Mesenchymal stem cell (in vitro differentiated cells and primary cell): ENCODE measurements around the gene SRPK3.
A peak's percentile ranks its signal among the peaks of the same experiment; 100 is the strongest.

Experiments used
- DNase-seq: peaks from one replicate; pipeline ENCODE4 v3.0.0-alpha.2; 2013
- H2AFZ ChIP-seq: one replicate; pipeline ENCODE4 v1.6.1; 2013; ENCODE audit warnings: low read depth, mild to moderate bottlenecking, control low read depth, inconsistent platforms, low read length, moderate library complexity
- H2AK5ac ChIP-seq: 2 replicates; pipeline ENCODE4 v1.6.1; 2013; ENCODE audit warnings: low read length, moderate library complexity, mild to moderate bottlenecking, inconsistent platforms; ENCODE audit not compliant: severe bottlenecking
- H2BK120ac ChIP-seq: one replicate; pipeline ENCODE4 v1.6.1; 2013; ENCODE audit warnings: low read depth, mild to moderate bottlenecking, inconsistent platforms, low read length, moderate library complexity
- H2BK12ac ChIP-seq, 2 experiments: one replicate each; pipeline ENCODE4 v1.6.1; 2013; ENCODE audit warnings: inconsistent platforms in 2 of 2, low read length in 2 of 2, mild to moderate bottlenecking in 2 of 2, moderate library complexity in 2 of 2, control low read depth in 1 of 2
- H2BK15ac ChIP-seq: one replicate; pipeline ENCODE4 v1.6.1; 2013; ENCODE audit warnings: mild to moderate bottlenecking, low read depth, inconsistent platforms; ENCODE audit not compliant: poor library complexity, severe bottlenecking
- H2BK5ac ChIP-seq: 2 replicates; pipeline ENCODE4 v1.6.1; 2013; ENCODE audit warnings: low read depth, mild to moderate bottlenecking, low read length, control low read depth, inconsistent platforms; ENCODE audit not compliant: poor library complexity, severe bottlenecking
- H3K14ac ChIP-seq, 2 experiments: one replicate each; pipeline ENCODE4 v1.6.1; 2013; ENCODE audit warnings: inconsistent platforms in 2 of 2, low read length in 2 of 2, control low read depth in 1 of 2, mild to moderate bottlenecking in 1 of 2, moderate library complexity in 1 of 2
- H3K18ac ChIP-seq, 2 experiments: one replicate each; pipeline ENCODE4 v1.6.1; 2013; ENCODE audit warnings: inconsistent platforms in 2 of 2, low read length in 2 of 2, control low read depth in 1 of 2, low read depth in 1 of 2, mild to moderate bottlenecking in 1 of 2
- H3K23ac ChIP-seq, 2 experiments: one replicate each; pipeline ENCODE4 v1.6.1; 2013; ENCODE audit warnings: inconsistent platforms in 2 of 2, low read length in 2 of 2, mild to moderate bottlenecking in 2 of 2, moderate library complexity in 2 of 2, control low read depth in 1 of 2
- H3K27ac ChIP-seq: 2 replicates; pipeline ENCODE4 v1.5.1; 2013; ENCODE audit warnings: mild to moderate bottlenecking, moderate library complexity, low read length, control low read depth, inconsistent platforms; ENCODE audit not compliant: poor library complexity, severe bottlenecking
- H3K27me3 ChIP-seq, 2 experiments: 2 replicates each; pipeline versions ENCODE4 v1.6.1 to v1.7.0; 2013; ENCODE audit warnings: low read length in 2 of 2, mild to moderate bottlenecking in 2 of 2, moderate library complexity in 2 of 2, control low read depth in 1 of 2, inconsistent platforms in 1 of 2; ENCODE audit not compliant: control insufficient read depth in 1 of 2, insufficient read depth in 1 of 2
- H3K36me3 ChIP-seq, 2 experiments: 2 replicates each; pipeline versions ENCODE4 v1.6.1 to v1.7.0; 2013; ENCODE audit warnings: low read length in 2 of 2, control low read depth in 1 of 2, inconsistent platforms in 1 of 2, low read depth in 1 of 2, mild to moderate bottlenecking in 1 of 2; ENCODE audit not compliant: insufficient read depth in 2 of 2, control insufficient read depth in 1 of 2
- H3K4ac ChIP-seq, 2 experiments: one replicate each; pipeline ENCODE4 v1.6.1; 2013; ENCODE audit warnings: inconsistent platforms in 2 of 2, low read length in 2 of 2, mild to moderate bottlenecking in 2 of 2, moderate library complexity in 2 of 2, control low read depth in 1 of 2, low read depth in 1 of 2
- H3K4me1 ChIP-seq: 2 replicates; pipeline ENCODE4 v1.6.1; 2013; ENCODE audit warnings: low read depth, low read length, control low read depth; ENCODE audit not compliant: control insufficient read depth, insufficient read depth
- H3K4me2 ChIP-seq: 2 replicates; pipeline ENCODE4 v1.6.1; 2013; ENCODE audit warnings: low read length, mild to moderate bottlenecking, inconsistent platforms; ENCODE audit not compliant: poor library complexity, severe bottlenecking
- H3K4me3 ChIP-seq, 2 experiments: 2 replicates each; pipeline versions ENCODE4 v1.5.1 to v1.7.0; 2013; ENCODE audit warnings: low read length in 2 of 2, mild to moderate bottlenecking in 2 of 2, control low read depth in 1 of 2, low read depth in 1 of 2; ENCODE audit not compliant: insufficient read depth in 1 of 2
- H3K79me1 ChIP-seq: replicated peaks from 2 replicates; pipeline ENCODE4 v1.6.1; 2013; ENCODE audit warnings: mild to moderate bottlenecking, control low read depth, low read length, inconsistent platforms; ENCODE audit not compliant: poor library complexity, severe bottlenecking
- H3K9ac ChIP-seq: 2 replicates; pipeline ENCODE4 v1.7.0; 2013; ENCODE audit warnings: mild to moderate bottlenecking, low read length, moderate library complexity
- H3K9me3 ChIP-seq: 2 replicates; pipeline ENCODE4 v1.7.0; 2013; ENCODE audit warnings: mild to moderate bottlenecking, low read length; ENCODE audit not compliant: control insufficient read depth
- H4K8ac ChIP-seq: one replicate; pipeline ENCODE4 v1.6.1; 2013; ENCODE audit warnings: inconsistent platforms, mild to moderate bottlenecking, low read length, moderate library complexity
- H4K91ac ChIP-seq: one replicate; pipeline ENCODE4 v1.6.1; 2013; ENCODE audit warnings: mild to moderate bottlenecking, low read length, inconsistent platforms
- WGBS: methylation state at CpG from one replicate; pipeline ENCODE4 v1.1.7; 2013; ENCODE audit warnings: mixed read lengths; 5-methylcytosine and 5-hydroxymethylcytosine counted together

SRPK3 gene

GRCh38 chrX:153782871-153783270, 2.0 kb downstream of the SRPK3 start:
- H4K8ac ChIP-seq = no peak overlapping the region
- no peak overlapping the region for H3K14ac ChIP-seq
- no peak for DNase-seq
- no peak overlapping the region for H2AFZ ChIP-seq
- WGBS = 96% methylated on average over 5 of the region's 14 CpGs
- no peaks in the 10 kb centered on the region for H3K9me3 ChIP-seq
- H2BK12ac ChIP-seq = no peak overlapping the region
- no peak overlapping the region for H3K9ac ChIP-seq
- no peak overlapping the region for H2BK120ac ChIP-seq
- peaks cover 21 to 63% of the 10 kb centered on the region in 2 experiments for H3K36me3 ChIP-seq
- H2BK5ac ChIP-seq = no peak overlapping the region
- no peak overlapping the region for H3K18ac ChIP-seq
- no peak overlapping the region for H2AK5ac ChIP-seq
- no peak overlapping the region for H3K4me2 ChIP-seq
- no peaks in the 10 kb centered on the region for H3K4me1 ChIP-seq
- peaks cover 1% of the 10 kb centered on the region for H3K79me1 ChIP-seq
- H3K23ac ChIP-seq = no peak overlapping the region
- H3K27ac ChIP-seq = no peak overlapping the region
- peaks cover 0 to 5% of the 10 kb centered on the region in 2 experiments for H3K27me3 ChIP-seq
- peak overlapping the region in 1 of 2 experiments; percentile 7 for H3K4me3 ChIP-seq
- H2BK15ac ChIP-seq = no peak overlapping the region
- H3K4ac ChIP-seq = no peak overlapping the region
- H4K91ac ChIP-seq = no peak overlapping the region

- Histone ChIP-seq H3K4me2 (no peak overlapping the region), H4K91ac (no peak overlapping the region), H3K9me3 (no peaks in the 10 kb centered on the region), H3K27ac (no peak overlapping the region), H2BK120ac (no peak overlapping the region), H3K4me1 (no peaks in the 10 kb centered on the region), H2BK15ac (no peak overlapping the region), H3K23ac (no peak overlapping the region), H3K14ac (no peak overlapping the region), H3K9ac (no peak overlapping the region), H3K27me3 (peaks cover 0 to 6% of the 10 kb centered on the region in 2 experiments), H2AFZ (no peak overlapping the region), H4K8ac (no peak overlapping the region), H3K4me3 (no peak overlapping the region), H3K36me3 (peaks cover 26 to 63% of the 10 kb centered on the region in 2 experiments), H2AK5ac (no peak overlapping the region), H3K79me1 (peaks cover 5% of the 10 kb centered on the region), H3K18ac (no peak overlapping the region), H2BK12ac (no peak overlapping the region), H2BK5ac (no peak overlapping the region), H3K4ac (no peak overlapping the region)
- DNase-seq = no peak
- 93% methylated on average over 18 of the region's 24 CpGs for WGBS
These were observed 2.7 kb downstream of the SRPK3 start for GRCh38 chrX:153783378-153784013.

- H3K9ac ChIP-seq = no peak overlapping the region
- H2BK12ac ChIP-seq = no peak overlapping the region
- no peak overlapping the region for H2BK120ac ChIP-seq
- no peak overlapping the region for H3K27ac ChIP-seq
- no peak for DNase-seq
- H3K4me1 ChIP-seq = no peaks in the 10 kb centered on the region
- no peak overlapping the region for H3K18ac ChIP-seq
- H3K27me3 ChIP-seq = peaks cover 0 to 8% of the 10 kb centered on the region in 2 experiments
- H3K14ac ChIP-seq = no peak overlapping the region
- H3K9me3 ChIP-seq = no peaks in the 10 kb centered on the region
- no peak overlapping the region for H4K91ac ChIP-seq
- no peak overlapping the region for H2AK5ac ChIP-seq
- H3K79me1 ChIP-seq = peaks cover 6% of the 10 kb centered on the region
- no peak overlapping the region for H3K4me3 ChIP-seq
- H2BK15ac ChIP-seq = no peak overlapping the region
- no peak overlapping the region for H2AFZ ChIP-seq
- no peak overlapping the region for H3K4me2 ChIP-seq
- H3K23ac ChIP-seq = no peak overlapping the region
- WGBS = 95% methylated on average over 21 of the region's 27 CpGs
- H4K8ac ChIP-seq = no peak overlapping the region
- no peak overlapping the region for H2BK5ac ChIP-seq
- no peak overlapping the region for H3K4ac ChIP-seq
- H3K36me3 ChIP-seq = peaks cover 30 to 73% of the 10 kb centered on the region in 2 experiments
These were observed 3.6 kb downstream of the SRPK3 start for GRCh38 chrX:153784325-153784967.

- H3K4me1 ChIP-seq = no peaks in the 10 kb centered on the region
- H2AFZ ChIP-seq = no peak overlapping the region
- no peak overlapping the region for H2AK5ac ChIP-seq
- no peak overlapping the region for H3K4ac ChIP-seq
- H2BK15ac ChIP-seq = no peak overlapping the region
- H2BK5ac ChIP-seq = no peak overlapping the region
- H3K14ac ChIP-seq = no peak overlapping the region
- H2BK120ac ChIP-seq = no peak overlapping the region
- H3K9me3 ChIP-seq = no peaks in the 10 kb centered on the region
- no peak overlapping the region for H3K23ac ChIP-seq
- no peak overlapping the region for H3K4me2 ChIP-seq
- WGBS = 97% methylated on average over 15 of the region's 15 CpGs
- no peak for DNase-seq
- H2BK12ac ChIP-seq = no peak overlapping the region
- no peak overlapping the region for H4K8ac ChIP-seq
- H3K36me3 ChIP-seq = peaks cover 37 to 92% of the 10 kb centered on the region in 2 experiments
- peaks cover 0 to 2% of the 10 kb centered on the region in 2 experiments for H3K27me3 ChIP-seq
- no peak overlapping the region for H3K9ac ChIP-seq
- no peak overlapping the region for H3K18ac ChIP-seq
- H3K27ac ChIP-seq = no peak overlapping the region
- H3K4me3 ChIP-seq = no peak overlapping the region
- peaks cover 13% of the 10 kb centered on the region for H3K79me1 ChIP-seq
- H4K91ac ChIP-seq = no peak overlapping the region
These were observed 5.8 kb downstream of the SRPK3 start for GRCh38 chrX:153786669-153787068.
